HepG2 (cell line): ENCODE measurements around the gene CCDC82. TPM values are rescaled to one million over a fixed set of nuclear protein-coding genes. Genes with fewer than 3 reads are reported as not detected.

Experiments
- HOXA3 ChIP-seq: sonication (generic); formaldehyde crosslinking; IDR thresholded peaks from 2 replicates; pipeline ENCODE4 v1.5.0; 2020; ENCODE audit warnings: missing genetic modification reagents
- JUN ChIP-seq: sonication (generic); formaldehyde crosslinking; IDR thresholded peaks from 2 replicates; pipeline ENCODE4 v1.4.0; 2020; ENCODE audit warnings: mild to moderate bottlenecking, missing genetic modification reagents
- JUND ChIP-seq: sonication (generic); formaldehyde crosslinking; IDR thresholded peaks from 2 replicates; pipeline ENCODE4 v1.8.0; 2022; ENCODE audit warnings: mild to moderate bottlenecking, missing genetic modification reagents
- NR2C2 ChIP-seq: sonication (generic); formaldehyde crosslinking; IDR thresholded peaks from 2 replicates; pipeline ENCODE4 v1.4.0; 2020; ENCODE audit warnings: missing genetic modification reagents, mild to moderate bottlenecking, moderate library complexity, borderline replicate concordance
- STAT5B ChIP-seq: sonication (generic); formaldehyde crosslinking; IDR thresholded peaks from 2 replicates; pipeline ENCODE4 v1.4.0; 2020; ENCODE audit warnings: missing genetic modification reagents
- ZFX ChIP-seq: sonication (generic); formaldehyde crosslinking; IDR thresholded peaks from 2 replicates; pipeline ENCODE4 v1.4.0; 2020; ENCODE audit warnings: mild to moderate bottlenecking, low read depth, missing genetic modification reagents, moderate library complexity
- ZNF143 ChIP-seq: sonication (generic); formaldehyde crosslinking; IDR thresholded peaks from 2 replicates; pipeline ENCODE4 v1.4.0; 2020; ENCODE audit warnings: missing genetic modification reagents
- ZNF326 ChIP-seq: sonication (generic); formaldehyde crosslinking; IDR thresholded peaks from 2 replicates; pipeline ENCODE4 v1.4.0; 2020; ENCODE audit warnings: missing genetic modification reagents, borderline replicate concordance
- ZNF33A ChIP-seq: sonication (generic); formaldehyde crosslinking; IDR thresholded peaks from 2 replicates; pipeline ENCODE4 v1.5.1; 2020; ENCODE audit warnings: missing genetic modification reagents, mild to moderate bottlenecking, moderate library complexity, borderline replicate concordance
- ZNF562 ChIP-seq: sonication (generic); formaldehyde crosslinking; IDR thresholded peaks from 2 replicates; pipeline ENCODE4 v1.8.0; 2022; ENCODE audit warnings: missing genetic modification reagents, borderline replicate concordance
- ZNF629 ChIP-seq: sonication (generic); formaldehyde crosslinking; conservative IDR thresholded peaks from 2 replicates; pipeline ENCODE4 v1.5.0; 2020; ENCODE audit warnings: missing genetic modification reagents
- ZNF883 ChIP-seq: sonication (generic); formaldehyde crosslinking; IDR thresholded peaks from 2 replicates; pipeline ENCODE4 v1.5.1; 2020; ENCODE audit warnings: mild to moderate bottlenecking, missing genetic modification reagents; ENCODE audit errors: not compliant biosample characterization
- polyA plus RNA-seq, 8 experiments: library from polyadenylated mRNA; depleted of rRNA in 3 of 8; stranded (reverse) in 7 of 8; unstranded in 1 of 8; fragments of >200 nt; fragmentation: Illumina TruSeq in 4 of 8; extraction: Trizol in 4 of 8; gene quantifications; 2 replicates each; pipeline versions ENCODE4 v1.2.1 to v1.2.3, GENCODE V29; 2011 to 2016; ENCODE audit warnings: low read depth in 4 of 8, missing spikeins in 1 of 8, mixed read lengths in 1 of 8; ENCODE audit not compliant: insufficient read depth in 1 of 8
- total RNA-seq, 5 experiments: library from RNA; depleted of rRNA; stranded (reverse); fragments of >200 nt; fragmentation: Illumina TruSeq; extraction: Trizol; gene quantifications; 2 replicates each; pipeline ENCODE4 v1.2.3, GENCODE V29; 2016; ENCODE audit warnings: low read depth in 1 of 5
- TF ChIP-seq, protein P1 (sequence below), 2 experiments: sonication (generic) in 1 of 2; formaldehyde crosslinking in 1 of 2; IDR thresholded peaks; 2 replicates each; pipeline versions ENCODE4 v1.4.0 to v1.6.1; 2018 to 2020; ENCODE audit warnings: missing genetic modification reagents in 2 of 2, borderline replicate concordance in 1 of 2, low read depth in 1 of 2, mild to moderate bottlenecking in 1 of 2, missing biosample characterization in 1 of 2
- TF ChIP-seq, protein P2 (sequence below): sonication (generic); formaldehyde crosslinking; IDR thresholded peaks from 2 replicates; pipeline ENCODE4 v1.5.1; 2020; ENCODE audit warnings: missing genetic modification reagents, mild to moderate bottlenecking, borderline replicate concordance
- TF ChIP-seq, protein P3 (sequence below): sonication (generic); formaldehyde crosslinking; IDR thresholded peaks from 2 replicates; pipeline ENCODE4 v1.5.0; 2020; ENCODE audit warnings: mild to moderate bottlenecking, low read depth, missing genetic modification reagents, borderline replicate concordance
- TF ChIP-seq, protein P4 (sequence below): sonication (generic); formaldehyde crosslinking; IDR thresholded peaks from 2 replicates; pipeline ENCODE4 v1.4.0; 2020; ENCODE audit warnings: missing genetic modification reagents, borderline replicate concordance

Gene CCDC82
- total and polyA plus RNA-seq, 2 of the 13 experiments (the other 11 are each of a cell fraction or from before 2014, with no cell fraction given): 19.7 to 25.7 TPM

DNA sequence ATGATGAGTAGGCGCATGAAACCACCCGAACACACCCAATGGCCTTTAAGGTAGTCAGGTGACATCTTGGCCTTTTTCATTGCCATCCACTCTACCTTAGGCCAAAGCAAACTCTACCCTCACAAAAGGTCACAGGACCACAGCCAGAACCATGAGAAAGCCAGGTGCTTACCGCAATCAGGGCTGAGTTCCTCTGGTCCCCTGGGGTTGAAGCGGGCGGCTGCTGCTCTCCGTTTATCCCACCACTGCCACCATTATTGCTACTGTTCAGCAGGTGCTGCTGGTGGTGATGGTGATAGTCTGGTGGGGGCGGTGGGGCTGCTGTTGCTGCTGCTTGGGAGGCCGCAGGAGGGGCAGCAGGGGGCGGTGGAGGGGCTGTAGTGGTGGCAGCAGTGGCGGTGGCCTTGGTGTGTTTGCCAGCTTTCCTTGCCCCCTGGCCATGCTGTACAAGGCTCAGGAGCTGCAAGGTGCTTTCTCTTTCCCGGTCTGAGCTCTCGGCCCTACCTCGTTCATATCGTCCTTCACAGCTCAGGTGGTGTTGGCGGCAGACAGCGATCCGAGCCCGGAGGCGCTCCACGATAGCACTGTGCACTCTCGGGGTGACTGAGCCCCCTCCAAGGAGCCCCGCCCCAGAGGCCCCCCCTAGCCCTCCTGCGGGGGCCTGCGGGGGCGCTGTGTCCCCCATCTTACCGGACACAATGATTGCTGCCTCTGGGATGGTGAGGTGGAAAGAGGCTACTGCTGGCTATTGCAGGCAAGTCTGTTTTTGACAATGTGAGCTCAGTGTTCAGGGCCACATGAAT, 48.3 kb downstream of the CCDC82 start (continued):
- TF ChIP-seq, protein P1, sequence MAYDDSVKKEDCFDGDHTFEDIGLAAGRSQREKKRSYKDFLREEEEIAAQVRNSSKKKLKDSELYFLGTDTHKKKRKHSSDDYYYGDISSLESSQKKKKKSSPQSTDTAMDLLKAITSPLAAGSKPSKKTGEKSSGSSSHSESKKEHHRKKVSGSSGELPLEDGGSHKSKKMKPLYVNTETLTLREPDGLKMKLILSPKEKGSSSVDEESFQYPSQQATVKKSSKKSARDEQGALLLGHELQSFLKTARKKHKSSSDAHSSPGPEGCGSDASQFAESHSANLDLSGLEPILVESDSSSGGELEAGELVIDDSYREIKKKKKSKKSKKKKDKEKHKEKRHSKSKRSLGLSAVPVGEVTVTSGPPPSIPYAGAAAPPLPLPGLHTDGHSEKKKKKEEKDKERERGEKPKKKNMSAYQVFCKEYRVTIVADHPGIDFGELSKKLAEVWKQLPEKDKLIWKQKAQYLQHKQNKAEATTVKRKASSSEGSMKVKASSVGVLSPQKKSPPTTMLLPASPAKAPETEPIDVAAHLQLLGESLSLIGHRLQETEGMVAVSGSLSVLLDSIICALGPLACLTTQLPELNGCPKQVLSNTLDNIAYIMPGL (CRISPR knock-in tag; IDR thresholded peaks at IDR 0.05; ENCODE audit: borderline replicate concordance in 1 of 2, low read depth in 1 of 2): peak; percentile 59 to 89; a peak in 3 of 4 replicates
- TF ChIP-seq, protein P2, sequence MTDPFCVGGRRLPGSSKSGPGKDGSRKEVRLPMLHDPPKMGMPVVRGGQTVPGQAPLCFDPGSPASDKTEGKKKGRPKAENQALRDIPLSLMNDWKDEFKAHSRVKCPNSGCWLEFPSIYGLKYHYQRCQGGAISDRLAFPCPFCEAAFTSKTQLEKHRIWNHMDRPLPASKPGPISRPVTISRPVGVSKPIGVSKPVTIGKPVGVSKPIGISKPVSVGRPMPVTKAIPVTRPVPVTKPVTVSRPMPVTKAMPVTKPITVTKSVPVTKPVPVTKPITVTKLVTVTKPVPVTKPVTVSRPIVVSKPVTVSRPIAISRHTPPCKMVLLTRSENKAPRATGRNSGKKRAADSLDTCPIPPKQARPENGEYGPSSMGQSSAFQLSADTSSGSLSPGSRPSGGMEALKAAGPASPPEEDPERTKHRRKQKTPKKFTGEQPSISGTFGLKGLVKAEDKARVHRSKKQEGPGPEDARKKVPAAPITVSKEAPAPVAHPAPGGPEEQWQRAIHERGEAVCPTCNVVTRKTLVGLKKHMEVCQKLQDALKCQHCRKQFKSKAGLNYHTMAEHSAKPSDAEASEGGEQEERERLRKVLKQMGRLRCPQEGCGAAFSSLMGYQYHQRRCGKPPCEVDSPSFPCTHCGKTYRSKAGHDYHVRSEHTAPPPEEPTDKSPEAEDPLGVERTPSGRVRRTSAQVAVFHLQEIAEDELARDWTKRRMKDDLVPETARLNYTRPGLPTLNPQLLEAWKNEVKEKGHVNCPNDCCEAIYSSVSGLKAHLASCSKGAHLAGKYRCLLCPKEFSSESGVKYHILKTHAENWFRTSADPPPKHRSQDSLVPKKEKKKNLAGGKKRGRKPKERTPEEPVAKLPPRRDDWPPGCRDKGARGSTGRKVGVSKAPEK (CRISPR knock-in tag): no peak
- no peak for TF ChIP-seq STAT5B (CRISPR knock-in tag)
- no peak for TF ChIP-seq NR2C2 (CRISPR knock-in tag)
- no peak for TF ChIP-seq JUN (CRISPR knock-in tag)
- TF ChIP-seq, protein P3, sequence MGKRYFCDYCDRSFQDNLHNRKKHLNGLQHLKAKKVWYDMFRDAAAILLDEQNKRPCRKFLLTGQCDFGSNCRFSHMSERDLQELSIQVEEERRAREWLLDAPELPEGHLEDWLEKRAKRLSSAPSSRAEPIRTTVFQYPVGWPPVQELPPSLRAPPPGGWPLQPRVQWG (CRISPR knock-in tag): no peak
- no peak for TF ChIP-seq ZNF33A (CRISPR knock-in tag)
- TF ChIP-seq ZNF326: no peak
- TF ChIP-seq ZNF883: peak; percentile 44
- no peak for TF ChIP-seq HOXA3 (CRISPR knock-in tag)
- no peak; the same call in 1 of the 2 replicates for TF ChIP-seq ZFX
- no peak for TF ChIP-seq ZNF562
- no peak for TF ChIP-seq ZNF143 (CRISPR knock-in tag)
- TF ChIP-seq ZNF629 (CRISPR knock-in tag): no peak
- TF ChIP-seq JUND (CRISPR knock-in tag): no peak
- TF ChIP-seq, protein P4, sequence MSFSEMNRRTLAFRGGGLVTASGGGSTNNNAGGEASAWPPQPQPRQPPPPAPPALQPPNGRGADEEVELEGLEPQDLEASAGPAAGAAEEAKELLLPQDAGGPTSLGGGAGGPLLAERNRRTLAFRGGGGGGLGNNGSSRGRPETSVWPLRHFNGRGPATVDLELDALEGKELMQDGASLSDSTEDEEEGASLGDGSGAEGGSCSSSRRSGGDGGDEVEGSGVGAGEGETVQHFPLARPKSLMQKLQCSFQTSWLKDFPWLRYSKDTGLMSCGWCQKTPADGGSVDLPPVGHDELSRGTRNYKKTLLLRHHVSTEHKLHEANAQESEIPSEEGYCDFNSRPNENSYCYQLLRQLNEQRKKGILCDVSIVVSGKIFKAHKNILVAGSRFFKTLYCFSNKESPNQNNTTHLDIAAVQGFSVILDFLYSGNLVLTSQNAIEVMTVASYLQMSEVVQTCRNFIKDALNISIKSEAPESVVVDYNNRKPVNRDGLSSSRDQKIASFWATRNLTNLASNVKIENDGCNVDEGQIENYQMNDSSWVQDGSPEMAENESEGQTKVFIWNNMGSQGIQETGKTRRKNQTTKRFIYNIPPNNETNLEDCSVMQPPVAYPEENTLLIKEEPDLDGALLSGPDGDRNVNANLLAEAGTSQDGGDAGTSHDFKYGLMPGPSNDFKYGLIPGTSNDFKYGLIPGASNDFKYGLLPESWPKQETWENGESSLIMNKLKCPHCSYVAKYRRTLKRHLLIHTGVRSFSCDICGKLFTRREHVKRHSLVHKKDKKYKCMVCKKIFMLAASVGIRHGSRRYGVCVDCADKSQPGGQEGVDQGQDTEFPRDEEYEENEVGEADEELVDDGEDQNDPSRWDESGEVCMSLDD: peak; percentile 85; the same call in 1 of the 2 replicates
